OCI-LY1 (cell line): ENCODE measurements around the gene IPCEF1.

Experiments used
- H2AFZ ChIP-seq: fragments of 200-600 bp; sonication (generic), shearing (Covaris generic); 2 replicates; pipeline ENCODE4 v1.6.0; 2014; ENCODE audit warnings: antibody characterized with exemption, mild to moderate bottlenecking, low read length
- H3F3A ChIP-seq: fragments of 200-600 bp; sonication (generic), shearing (Covaris generic); 2 replicates; pipeline ENCODE4 v1.6.0; 2014; ENCODE audit warnings: mild to moderate bottlenecking, antibody characterized with exemption, low read length, moderate library complexity; ENCODE audit not compliant: insufficient read depth
- H3K27ac ChIP-seq: fragments of 200-600 bp; sonication (generic); 2 replicates; pipeline ENCODE4 v1.5.1; 2014; ENCODE audit warnings: low read length, mixed run types, mild to moderate bottlenecking, low read depth; ENCODE audit not compliant: poor library complexity, severe bottlenecking
- H3K27me3 ChIP-seq: fragments of 200-600 bp; sonication (generic); 2 replicates; pipeline ENCODE4 v1.6.0; 2014; ENCODE audit warnings: antibody characterized with exemption, mild to moderate bottlenecking, low read length, moderate library complexity; ENCODE audit not compliant: insufficient read depth
- H3K36me3 ChIP-seq: fragments of 200-600 bp; sonication (generic); 2 replicates; pipeline ENCODE4 v1.6.1; 2014; ENCODE audit warnings: mild to moderate bottlenecking, antibody characterized with exemption, low read length, moderate library complexity, mixed read lengths; ENCODE audit not compliant: insufficient read depth
- H3K4me1 ChIP-seq: fragments of 200-600 bp; sonication (generic); 2 replicates; pipeline ENCODE4 v1.5.1; 2014; ENCODE audit warnings: mild to moderate bottlenecking, low read length, moderate library complexity; ENCODE audit not compliant: insufficient read depth, severe bottlenecking
- H3K4me2 ChIP-seq: fragments of 200-600 bp; sonication (generic), shearing (Covaris generic); 2 replicates; pipeline ENCODE4 v1.6.1; 2014; ENCODE audit warnings: low read length
- H3K4me3 ChIP-seq: fragments of 200-600 bp; sonication (generic); 2 replicates; pipeline ENCODE4 v1.5.1; 2014; ENCODE audit warnings: low read length, low read depth, mild to moderate bottlenecking, mixed read lengths; ENCODE audit not compliant: poor library complexity, severe bottlenecking
- H3K79me2 ChIP-seq: fragments of 200-600 bp; shearing (Covaris generic); 2 replicates; pipeline ENCODE4 v1.6.1; 2016; ENCODE audit warnings: mixed run types, low read length, mixed read lengths; ENCODE audit not compliant: insufficient read depth
- H3K9ac ChIP-seq: fragments of 200-600 bp; sonication (generic), shearing (Covaris generic); 2 replicates; pipeline ENCODE4 v1.6.1; 2014; ENCODE audit warnings: mild to moderate bottlenecking, low read length, mixed read lengths
- H3K9me2 ChIP-seq: fragments of 200-600 bp; sonication (generic), shearing (Covaris generic); 2 replicates; pipeline ENCODE4 v1.6.1; 2014; ENCODE audit warnings: low read depth, mild to moderate bottlenecking, low read length, mixed read lengths
- H3K9me3 ChIP-seq: fragments of 200-600 bp; shearing (Covaris generic); 2 replicates; pipeline ENCODE4 v1.6.1; 2014; ENCODE audit warnings: low read length, mixed read lengths
- H4K20me1 ChIP-seq: fragments of 200-600 bp; sonication (generic), shearing (Covaris generic); 2 replicates; pipeline ENCODE4 v1.6.0; 2016; ENCODE audit warnings: mild to moderate bottlenecking, low read length; ENCODE audit not compliant: insufficient read depth
- EZH2 ChIP-seq: fragments of 200-600 bp; sonication (generic), shearing (Covaris generic); IDR thresholded peaks from 2 replicates; pipeline ENCODE4 v1.8.0; 2017; ENCODE audit warnings: borderline replicate concordance, mixed run types, mild to moderate bottlenecking, antibody characterized with exemption, low read length, moderate library complexity, mixed read lengths
- TF ChIP-seq, protein P1 (sequence below): fragments of 200-600 bp; sonication (generic), shearing (Covaris generic); IDR thresholded peaks from 2 replicates; pipeline ENCODE4 v1.5.1; 2017; ENCODE audit warnings: mild to moderate bottlenecking, antibody characterized with exemption, low read length, moderate library complexity, mixed read lengths

IPCEF1 gene

GRCh38 chr6:154358019-154358545 is 1.5 kb upstream of the IPCEF1 start:
- Histone ChIP-seq H3F3A (no peaks in the 10 kb centered on the region), H3K79me2 (no peaks in the 10 kb centered on the region), H3K9me2 (no peaks in the 10 kb centered on the region), H3K4me3 (no peak overlapping the region), H3K9ac (no peak overlapping the region), H2AFZ (no peak overlapping the region), H3K27ac (no peak overlapping the region), H3K4me2 (no peak overlapping the region), H3K36me3 (no peaks in the 10 kb centered on the region), H4K20me1 (no peaks in the 10 kb centered on the region), H3K27me3 (no peaks in the 10 kb centered on the region), H3K9me3 (no peaks in the 10 kb centered on the region), H3K4me1 (no peaks in the 10 kb centered on the region)
- TF ChIP-seq, protein P1, sequence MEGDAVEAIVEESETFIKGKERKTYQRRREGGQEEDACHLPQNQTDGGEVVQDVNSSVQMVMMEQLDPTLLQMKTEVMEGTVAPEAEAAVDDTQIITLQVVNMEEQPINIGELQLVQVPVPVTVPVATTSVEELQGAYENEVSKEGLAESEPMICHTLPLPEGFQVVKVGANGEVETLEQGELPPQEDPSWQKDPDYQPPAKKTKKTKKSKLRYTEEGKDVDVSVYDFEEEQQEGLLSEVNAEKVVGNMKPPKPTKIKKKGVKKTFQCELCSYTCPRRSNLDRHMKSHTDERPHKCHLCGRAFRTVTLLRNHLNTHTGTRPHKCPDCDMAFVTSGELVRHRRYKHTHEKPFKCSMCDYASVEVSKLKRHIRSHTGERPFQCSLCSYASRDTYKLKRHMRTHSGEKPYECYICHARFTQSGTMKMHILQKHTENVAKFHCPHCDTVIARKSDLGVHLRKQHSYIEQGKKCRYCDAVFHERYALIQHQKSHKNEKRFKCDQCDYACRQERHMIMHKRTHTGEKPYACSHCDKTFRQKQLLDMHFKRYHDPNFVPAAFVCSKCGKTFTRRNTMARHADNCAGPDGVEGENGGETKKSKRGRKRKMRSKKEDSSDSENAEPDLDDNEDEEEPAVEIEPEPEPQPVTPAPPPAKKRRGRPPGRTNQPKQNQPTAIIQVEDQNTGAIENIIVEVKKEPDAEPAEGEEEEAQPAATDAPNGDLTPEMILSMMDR: no peak
- TF ChIP-seq EZH2: no peak

GRCh38 chr6:154356113-154356512 is 490 bp downstream of the IPCEF1 start:
- no peaks in the 10 kb centered on the region for H3F3A ChIP-seq
- no peaks in the 10 kb centered on the region for H3K4me1 ChIP-seq
- H3K9me2 ChIP-seq: no peaks in the 10 kb centered on the region
- TF ChIP-seq EZH2: no peak
- TF ChIP-seq, protein P1: no peak
- no peaks in the 10 kb centered on the region for H3K9me3 ChIP-seq
- no peaks in the 10 kb centered on the region for H3K79me2 ChIP-seq
- H3K36me3 ChIP-seq: no peaks in the 10 kb centered on the region
- H2AFZ ChIP-seq: no peak overlapping the region
- no peak overlapping the region for H3K4me2 ChIP-seq
- no peak overlapping the region for H3K4me3 ChIP-seq
- H3K27me3 ChIP-seq: no peaks in the 10 kb centered on the region
- H3K27ac ChIP-seq: no peak overlapping the region
- H3K9ac ChIP-seq: no peak overlapping the region
- no peaks in the 10 kb centered on the region for H4K20me1 ChIP-seq

DNA sequence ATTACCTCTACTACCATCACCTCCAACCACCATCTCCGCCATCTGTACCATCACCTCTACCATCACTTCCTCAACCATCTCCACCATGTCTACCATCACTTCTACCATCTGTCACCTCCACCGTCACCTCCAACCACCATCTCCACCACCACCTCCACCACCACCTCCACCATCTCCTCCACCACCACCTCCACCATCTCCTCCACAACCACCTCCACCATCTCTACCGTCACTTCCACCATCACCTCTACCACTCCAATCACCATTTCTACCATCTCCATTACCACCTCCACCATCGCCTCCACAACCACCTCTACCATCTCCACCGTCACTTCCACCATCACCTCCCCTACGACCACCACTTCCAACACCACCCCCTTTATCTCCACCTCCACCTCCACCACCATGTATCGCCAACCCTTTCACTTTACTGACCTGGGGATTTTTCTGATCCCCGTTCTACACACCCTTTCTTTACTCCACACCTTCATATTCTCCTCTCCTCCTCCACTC is 2.3 kb downstream of the IPCEF1 start:
- no peak overlapping the region for H3K9ac ChIP-seq

More for the DNA sequence above, 2.3 kb downstream of the IPCEF1 start:
- Histone ChIP-seq H4K20me1 (no peaks in the 10 kb centered on the region), H3K4me3 (no peak overlapping the region), H3K4me1 (no peaks in the 10 kb centered on the region), H3F3A (no peaks in the 10 kb centered on the region), H3K27ac (no peak overlapping the region), H2AFZ (no peak overlapping the region), H3K9me2 (no peaks in the 10 kb centered on the region), H3K79me2 (no peaks in the 10 kb centered on the region), H3K27me3 (no peaks in the 10 kb centered on the region), H3K4me2 (no peak overlapping the region), H3K36me3 (no peaks in the 10 kb centered on the region), H3K9me3 (no peaks in the 10 kb centered on the region)
- TF ChIP-seq, protein P1: no peak
- no peak for TF ChIP-seq EZH2
